GM12878 (cell line): ENCODE results near the gene CA11.
"Not testable (repeated sequence)": the region's sequence is repeated elsewhere in the genome, so short reads cannot be mapped to it uniquely, and the experiment has no call there.

Experiments
- BHLHE40 ChIP-seq, 2 experiments: fragments of 450-650 bp in 1 of 2; IDR thresholded peaks; 2 replicates each; pipeline ENCODE4 v1.6.1; 2011 to 2017; ENCODE audit warnings: low read depth in 2 of 2, borderline replicate concordance in 1 of 2, improper control_type of control experiment in 1 of 2, low read length in 1 of 2, mild to moderate bottlenecking in 1 of 2
- CTCF ChIP-seq, 3 experiments: IDR thresholded peaks in 2 of 3; conservative IDR thresholded peaks in 1 of 3; 2 replicates each; pipeline ENCODE4 v1.5.1; 2011; ENCODE audit warnings: low read depth in 3 of 3, low read length in 3 of 3, mild to moderate bottlenecking in 3 of 3, control low read depth in 2 of 3, moderate library complexity in 2 of 3, inconsistent platforms in 1 of 3, mixed read lengths in 1 of 3; ENCODE audit not compliant: control insufficient read depth in 2 of 3, insufficient read depth in 1 of 3; ENCODE audit errors: extremely low read depth in 1 of 3
- FOXK2 ChIP-seq: fragments of 450-650 bp; IDR thresholded peaks from 2 replicates; pipeline ENCODE4 v1.6.1; 2017; ENCODE audit warnings: mild to moderate bottlenecking, moderate library complexity
- GABPA ChIP-seq: IDR thresholded peaks from 2 replicates; pipeline ENCODE4 v1.6.1; 2014; ENCODE audit warnings: antibody characterized with exemption, low read depth, mild to moderate bottlenecking, inconsistent platforms
- NFIC ChIP-seq: IDR thresholded peaks from 2 replicates; pipeline ENCODE4 v1.6.1; 2012; ENCODE audit warnings: low read depth, mild to moderate bottlenecking, inconsistent platforms, low read length, moderate library complexity
- SREBF2 ChIP-seq: IDR thresholded peaks from 2 replicates; pipeline ENCODE4 v1.6.1; 2012; ENCODE audit warnings: mild to moderate bottlenecking, low read length

- TF ChIP-seq BHLHE40 (IDR thresholded peaks at IDR 0.05; ENCODE audit: borderline replicate concordance in 1 of 2, low read depth in 2 of 2, low read length in 1 of 2); CTCF (IDR thresholded peaks at IDR 0.05 in 2 of 3, conservative IDR thresholded peaks at IDR 0.05 in 1 of 3; ENCODE audit: control insufficient read depth in 2 of 3, extremely low read depth in 1 of 3, insufficient read depth in 1 of 3, low read depth in 3 of 3, low read length in 3 of 3); SREBF2; FOXK2; NFIC; GABPA: not testable (repeated sequence)
These were observed 13.7 kb downstream of the CA11 start for GRCh38 chr19:48632286-48632685.
